Panc1 (cell line): ENCODE measurements around the gene ZFP36L2. TPM values are rescaled to one million over a fixed set of nuclear protein-coding genes. Genes with fewer than 3 reads are reported as not detected.

Source experiments
- ATAC-seq: fragments of 200-7000 bp; cut with Tn5 transposase; 2 replicates; pipeline ENCODE4 v1.9.1; 2020; ENCODE audit warnings: mild to moderate bottlenecking, moderate library complexity
- BruUV-seq: library from RNA; stranded (reverse); fragments of 400-500 nt; replicated peaks from 2 replicates; lab custom pipeline; 2021; lab: Mats Ljungman, UMichigan
- CTCF ChIA-PET: fragments of 300-600 bp; sonication (Branson Sonifier 250); formaldehyde crosslinking; loops from one replicate; lab custom pipeline; 2022; ENCODE audit warnings: antibody characterized with exemption; lab: Charles Lee
- POLR2A ChIA-PET: fragments of 300-600 bp; sonication (Branson Sonifier 250); formaldehyde crosslinking; loops from one replicate; lab custom pipeline; 2022; ENCODE audit warnings: antibody characterized with exemption; lab: Charles Lee
- DNase-seq: peaks from one replicate; pipeline ENCODE4 v3.0.0-alpha.2; 2010; ENCODE audit warnings: low read depth, low spot score
- H3K27ac ChIP-seq: 2 replicates; pipeline ENCODE4 v1.5.1; 2011; ENCODE audit warnings: mild to moderate bottlenecking, low read length, inconsistent platforms
- H3K27me3 ChIP-seq: fragments of 200-500 bp; sonication (Bioruptor generic); 2 replicates; pipeline ENCODE4 v1.6.0; 2014; ENCODE audit warnings: low read length, inconsistent platforms; ENCODE audit not compliant: control insufficient read depth, insufficient read depth
- H3K36me3 ChIP-seq: fragments of 200-500 bp; sonication (Bioruptor generic); 2 replicates; pipeline ENCODE4 v1.5.1; 2014; ENCODE audit warnings: inconsistent platforms, mild to moderate bottlenecking, low read length, moderate library complexity; ENCODE audit not compliant: control insufficient read depth, insufficient read depth
- H3K4me1 ChIP-seq: 2 replicates; pipeline ENCODE4 v1.5.1; 2011; ENCODE audit warnings: inconsistent platforms, mild to moderate bottlenecking, low read length, moderate library complexity; ENCODE audit not compliant: control insufficient read depth, insufficient read depth
- H3K4me3 ChIP-seq, 2 experiments: 2 replicates each; pipeline ENCODE4 v1.5.1; 2011 to 2012; ENCODE audit warnings: low read depth in 2 of 2, low read length in 2 of 2, mild to moderate bottlenecking in 2 of 2, inconsistent platforms in 1 of 2, moderate library complexity in 1 of 2
- H3K9me3 ChIP-seq: fragments of 200-500 bp; sonication (Bioruptor generic); 2 replicates; pipeline ENCODE4 v1.5.1; 2014; ENCODE audit warnings: low read depth, mild to moderate bottlenecking, inconsistent platforms, low read length, moderate library complexity; ENCODE audit not compliant: control insufficient read depth, insufficient read depth
- CTCF ChIP-seq: fragments of 450-650 bp; IDR thresholded peaks from 2 replicates; pipeline ENCODE4 v1.5.1; 2017; ENCODE audit warnings: mild to moderate bottlenecking
- POLR2AphosphoS5 ChIP-seq: IDR thresholded peaks from 2 replicates; pipeline ENCODE4 v1.6.1; 2012; ENCODE audit warnings: mild to moderate bottlenecking, low read depth, low read length, moderate library complexity
- REST ChIP-seq, 2 experiments: IDR thresholded peaks; 2 replicates each; pipeline ENCODE4 v1.6.1; 2011 to 2012; ENCODE audit warnings: low read depth in 2 of 2, control low read depth in 1 of 2, low read length in 1 of 2, mild to moderate bottlenecking in 1 of 2, moderate library complexity in 1 of 2; ENCODE audit not compliant: insufficient read depth in 1 of 2
- SIN3A ChIP-seq: IDR thresholded peaks from 2 replicates; pipeline ENCODE4 v1.6.1; 2012; ENCODE audit warnings: low read depth, mild to moderate bottlenecking, low read length, moderate library complexity, borderline replicate concordance; ENCODE audit not compliant: insufficient read depth
- TCF7L2 ChIP-seq: IDR thresholded peaks from 2 replicates; pipeline ENCODE4 v1.6.1; 2011; ENCODE audit warnings: mild to moderate bottlenecking, low read depth, low read length, inconsistent platforms
- in situ Hi-C: cut with HindIII; loops from 2 replicates; pipeline ENCODE4 v1.10.0; 2016; ENCODE audit warnings: low sequenced_read_pairs, low pct_unique_long_range_greater_than_20kb
- intact Hi-C: fragments of 100-400 bp; cut with micrococcal nuclease; formaldehyde crosslinking; loops from one replicate; pipeline ENCODE4 v1.10.0; 2022; ENCODE audit not compliant: unreplicated experiment
- total RNA-seq: library from RNA; stranded (reverse); gene quantifications from one replicate; pipeline ENCODE4 v1.2.1, GENCODE V29; 2021; ENCODE audit not compliant: unreplicated experiment

Gene ZFP36L2
- total RNA-seq, 1 experiment from 2014 or later: 46.3 TPM

- no peaks in the 10 kb centered on the region for H3K9me3 ChIP-seq
- no TSS peak for BruUV-seq
- intact Hi-C loops (no loop called here), in situ Hi-C loops (no loop called here)
- H3K4me3 ChIP-seq: no peak overlapping the region
- H3K36me3 ChIP-seq: peaks cover 6% of the 10 kb centered on the region; the same call in 1 of the 2 replicates
- DNase-seq (no peak), ATAC-seq (no peak)
- H3K4me1 ChIP-seq: peaks cover 47% of the 10 kb centered on the region
- peak overlapping the region; percentile 91 for H3K27ac ChIP-seq
- CTCF ChIA-PET: interaction anchor here (0.6 kb wide), 2 partner anchors 87 to 193 kb away, joined by 3 read pairs; no protein-coding TSS in a partner anchor
- POLR2A ChIA-PET: interaction anchor here (0.7 kb wide), 1 partner anchor 116 kb away, joined by 3 read pairs; no protein-coding TSS in a partner anchor
- H3K27me3 ChIP-seq: no peaks in the 10 kb centered on the region
- TF ChIP-seq POLR2AphosphoS5 (no peak), SIN3A (no peak), REST (IDR thresholded peaks at IDR 0.05; ENCODE audit: insufficient read depth in 1 of 2, low read depth in 2 of 2, low read length in 1 of 2) (no peak), TCF7L2 (no peak), CTCF (no peak)
Observed at GRCh38 chr2:43218155-43218701, 8.2 kb downstream of the ZFP36L2 start.

- Histone ChIP-seq H3K4me1 (peaks cover 41% of the 10 kb centered on the region), H3K9me3 (no peaks in the 10 kb centered on the region), H3K36me3 (0 out of 2 replicates have a peak, but pooled peaks cover 2% of the 10 kb centered on the region), H3K27me3 (no peaks in the 10 kb centered on the region), H3K27ac (peak overlapping the region; percentile 91), H3K4me3 (no peak overlapping the region)
- ChIA-PET POLR2A (no interaction called here), CTCF (interaction anchor here (0.6 kb wide), 1 partner anchor 192 kb away, joined by 3 read pairs; no protein-coding TSS in a partner anchor)
- BruUV-seq: no TSS peak
- in situ Hi-C loops: no loop called here
- no peak for ATAC-seq
- intact Hi-C loops: no loop called here
- no peak for DNase-seq
- TF ChIP-seq SIN3A (no peak), POLR2AphosphoS5 (no peak), CTCF (no peak), REST (IDR thresholded peaks at IDR 0.05; ENCODE audit: insufficient read depth in 1 of 2, low read depth in 2 of 2, low read length in 1 of 2) (no peak), TCF7L2 (no peak)
Observed at GRCh38 chr2:43217228-43218154, 8.9 kb downstream of the ZFP36L2 start.
